GM23338 (cell line): Measurements from ENCODE around the gene CHST12. TPM values are rescaled to one million over a fixed set of nuclear protein-coding genes. Genes with fewer than 3 reads are reported as not detected.

Experiments used
- ATAC-seq: fragments of 200-7000 bp; cut with Tn5 transposase; 3 replicates; pipeline ENCODE4 v1.9.1; 2020
- DNase-seq: peaks from one replicate; pipeline ENCODE4 v3.0.0-alpha.2; 2015; ENCODE audit warnings: low spot score
- H2AFZ ChIP-seq: fragments of 200-600 bp; sonication (generic); 2 replicates; pipeline ENCODE4 v1.8.0; 2016; ENCODE audit warnings: antibody characterized with exemption, mild to moderate bottlenecking, moderate library complexity
- H3F3A ChIP-seq: fragments of 200-600 bp; sonication (generic); replicated peaks from 2 replicates; pipeline ENCODE4 v1.8.0; 2017; ENCODE audit warnings: antibody characterized with exemption, mixed run types, low read depth
- H3K27ac ChIP-seq: fragments of 200-600 bp; sonication (generic); 2 replicates; pipeline ENCODE4 v1.6.1; 2016; ENCODE audit warnings: low read depth
- H3K27me3 ChIP-seq: fragments of 200-600 bp; sonication (generic); 2 replicates; pipeline ENCODE4 v1.8.0; 2016; ENCODE audit warnings: mild to moderate bottlenecking, mixed run types, moderate library complexity; ENCODE audit not compliant: insufficient read depth
- H3K36me3 ChIP-seq: fragments of 200-600 bp; sonication (generic); 2 replicates; pipeline ENCODE4 v1.8.0; 2016; ENCODE audit warnings: mild to moderate bottlenecking; ENCODE audit not compliant: insufficient read depth
- H3K4me1 ChIP-seq: fragments of 200-600 bp; sonication (generic); 2 replicates; pipeline ENCODE4 v1.8.0; 2016; ENCODE audit warnings: mild to moderate bottlenecking, moderate library complexity; ENCODE audit not compliant: insufficient read depth
- H3K4me2 ChIP-seq: fragments of 200-600 bp; sonication (generic); 2 replicates; pipeline ENCODE4 v1.7.1; 2017; ENCODE audit warnings: mixed run types
- H3K4me3 ChIP-seq: fragments of 200-600 bp; sonication (generic); 2 replicates; pipeline ENCODE4 v1.6.1; 2016; ENCODE audit warnings: mixed run types
- H3K79me2 ChIP-seq: fragments of 200-600 bp; sonication (generic); replicated peaks from 2 replicates; pipeline ENCODE4 v1.8.0; 2017; ENCODE audit warnings: mild to moderate bottlenecking; ENCODE audit not compliant: insufficient read depth
- H3K9me2 ChIP-seq: fragments of 200-600 bp; sonication (generic); 2 replicates; pipeline ENCODE4 v1.8.0; 2017; ENCODE audit not compliant: insufficient read depth
- H4K20me1 ChIP-seq: fragments of 200-600 bp; sonication (generic); replicated peaks from 2 replicates; pipeline ENCODE4 v1.8.0; 2017; ENCODE audit warnings: mild to moderate bottlenecking; ENCODE audit not compliant: insufficient read depth
- H3K27ac Mint-ChIP-seq: 2 replicates; pipeline ENCODE4 v1.8.0; 2020; ENCODE audit warnings: inconsistent platforms, mild to moderate bottlenecking, moderate library complexity, mixed read lengths
- H3K27me3 Mint-ChIP-seq: 3 replicates; pipeline ENCODE4 v1.8.0; 2022; ENCODE audit warnings: low read depth, mild to moderate bottlenecking, moderate library complexity, mixed read lengths, inconsistent platforms; ENCODE audit not compliant: insufficient read depth, poor library complexity
- H3K36me3 Mint-ChIP-seq: 3 replicates; pipeline ENCODE4 v1.8.0; 2021; ENCODE audit warnings: low read depth, mild to moderate bottlenecking, inconsistent platforms, moderate library complexity, mixed read lengths
- H3K4me1 Mint-ChIP-seq: 3 replicates; pipeline ENCODE4 v1.8.0; 2020; ENCODE audit warnings: mild to moderate bottlenecking, inconsistent platforms, mixed read lengths
- H3K4me3 Mint-ChIP-seq: 3 replicates; pipeline ENCODE4 v1.8.0; 2021; ENCODE audit warnings: moderate library complexity, mild to moderate bottlenecking, inconsistent platforms, mixed read lengths
- H3K9me3 Mint-ChIP-seq: 3 replicates; pipeline ENCODE4 v1.8.0; 2020; ENCODE audit warnings: moderate library complexity, mild to moderate bottlenecking, inconsistent platforms, mixed read lengths
- CTCF ChIP-seq, 2 experiments: fragments of 200-600 bp in 1 of 2; sonication (generic) in 1 of 2; conservative IDR thresholded peaks; 2 replicates each; pipeline versions ENCODE4 v1.5.1 to v1.6.1; 2016 to 2017; ENCODE audit warnings: antibody characterized with exemption in 2 of 2, low read depth in 2 of 2, mild to moderate bottlenecking in 2 of 2, moderate library complexity in 1 of 2
- EZH2 ChIP-seq: fragments of 200-600 bp; sonication (generic); IDR thresholded peaks from one replicate; pipeline ENCODE4 v1.8.0; 2017; ENCODE audit warnings: antibody characterized with exemption, mild to moderate bottlenecking, low read depth; ENCODE audit not compliant: unreplicated experiment
- JUNB ChIP-seq: IDR thresholded peaks from one replicate; pipeline ENCODE4 v1.6.1; 2016; ENCODE audit warnings: antibody characterized with exemption; ENCODE audit not compliant: unreplicated experiment
- ZNF114 ChIP-seq: fragments of 250-450 bp; sonication (Bioruptor Pico); IDR thresholded peaks from 2 replicates; pipeline ENCODE4 v1.5.0; 2020; ENCODE audit warnings: mild to moderate bottlenecking, moderate library complexity
- ZNF462 ChIP-seq: fragments of 250-450 bp; sonication (Bioruptor Pico); IDR thresholded peaks from 2 replicates; pipeline ENCODE4 v1.5.0; 2020; ENCODE audit warnings: mild to moderate bottlenecking, moderate library complexity
- polyA plus RNA-seq: library from polyadenylated mRNA; unstranded; fragments of >200 nt; fragmentation: Nextera tagmentation; extraction: Ambion mirVana; gene quantifications from 2 replicates; pipeline ENCODE4 v1.2.1, GENCODE V29; 2016
- total RNA-seq: library from RNA; depleted of rRNA; stranded (reverse); fragments of >200 nt; shearing (Covaris generic); gene quantifications from 2 replicates; pipeline ENCODE4 v1.2.3, GENCODE V29; 2014

The CHST12 gene
- total and polyA plus RNA-seq, 2 experiments from 2014 or later, result 10.1 to 14.6 TPM

GRCh38 chr7:2431260-2431867 lies 28.0 kb downstream of the CHST12 start:
- DNase-seq, result peak; percentile 80
- no peaks in the 10 kb centered on the region; the same call in 2 of the 3 replicates for H3K4me1 Mint-ChIP-seq

GRCh38 chr7:2432910-2433712 lies 29.7 kb downstream of the CHST12 start:
- Mint-ChIP-seq H3K9me3 (peaks cover 7% of the 10 kb centered on the region; the same call in 2 of the 3 replicates), H3K27ac (no peak overlapping the region)
- TF ChIP-seq ZNF462 (CRISPR knock-in tag) (no peak), JUNB (no peak), EZH2 (no peak), ZNF114 (no peak)

More at GRCh38 chr7:2431260-2431867, 28.0 kb downstream of the CHST12 start:
- no peak overlapping the region for H3K27ac ChIP-seq
- H3K4me3 ChIP-seq, result no peak overlapping the region
- ATAC-seq, result peak; percentile 93
- no peaks in the 10 kb centered on the region for H3K4me1 ChIP-seq
- no peak overlapping the region for H2AFZ ChIP-seq
- H3K79me2 ChIP-seq, result no peaks in the 10 kb centered on the region; the same call in 1 of the 2 replicates
- H3F3A ChIP-seq, result no peaks in the 10 kb centered on the region
- peak; percentile 73 to 85 for TF ChIP-seq CTCF (conservative IDR thresholded peaks at IDR 0.05; ENCODE audit: low read depth in 2 of 2)
- no peak for TF ChIP-seq EZH2
- H3K4me3 Mint-ChIP-seq, result no peak overlapping the region
- no peaks in the 10 kb centered on the region for H3K36me3 ChIP-seq
- no peaks in the 10 kb centered on the region for H4K20me1 ChIP-seq
- peaks cover 2% of the 10 kb centered on the region for H3K27me3 Mint-ChIP-seq
- no peaks in the 10 kb centered on the region for H3K9me2 ChIP-seq
- H3K36me3 Mint-ChIP-seq, result peaks cover 12% of the 10 kb centered on the region
- H3K4me2 ChIP-seq, result no peak overlapping the region
- no peak overlapping the region for H3K27ac Mint-ChIP-seq
- H3K27me3 ChIP-seq, result no peaks in the 10 kb centered on the region
- peaks cover 7% of the 10 kb centered on the region; the same call in 2 of the 3 replicates for H3K9me3 Mint-ChIP-seq

More at GRCh38 chr7:2432910-2433712, 29.7 kb downstream of the CHST12 start:
- H3K36me3 Mint-ChIP-seq, result peaks cover 12% of the 10 kb centered on the region
- peaks cover 2% of the 10 kb centered on the region for H3K27me3 Mint-ChIP-seq
- H3K27me3 ChIP-seq, result no peaks in the 10 kb centered on the region
- H3K9me2 ChIP-seq, result no peaks in the 10 kb centered on the region
- H4K20me1 ChIP-seq, result no peaks in the 10 kb centered on the region
- no peak overlapping the region for H3K4me3 Mint-ChIP-seq
- no peaks in the 10 kb centered on the region; the same call in 2 of the 3 replicates for H3K4me1 Mint-ChIP-seq
- no peaks in the 10 kb centered on the region; the same call in 1 of the 2 replicates for H3K79me2 ChIP-seq
- H3F3A ChIP-seq, result no peaks in the 10 kb centered on the region
- no peak overlapping the region for H2AFZ ChIP-seq
- H3K36me3 ChIP-seq, result no peaks in the 10 kb centered on the region
- no peak overlapping the region for H3K27ac ChIP-seq
- ATAC-seq (no peak), DNase-seq (no peak)
- H3K4me3 ChIP-seq, result no peak overlapping the region
- H3K4me2 ChIP-seq, result no peak overlapping the region
- H3K4me1 ChIP-seq, result no peaks in the 10 kb centered on the region
